NCI-H526 (cell line): Measurements from ENCODE around the gene CDH4.

Source experiments
- DNase-seq, 2 experiments: peaks; one replicate each; lab custom pipeline; 2025; lab: John Stamatoyannopoulos, UW

CDH4 gene

GRCh38 chr20:61251529-61252393 is at the start of gene CDH4:
Gene CDH4, plus strand, starts transcription at chr20:61252261.
- DNase-seq = peak in 1 of 2 experiments; percentile 70

- no peak for DNase-seq
Measured at GRCh38 chr20:61203320-61203719, 48.7 kb upstream of the CDH4 start.

- no peak for DNase-seq
Measured at GRCh38 chr20:61204206-61204605, 47.9 kb upstream of the CDH4 start.

- DNase-seq = no peak
Measured at GRCh38 chr20:61205769-61206168, 46.3 kb upstream of the CDH4 start.

GRCh38 chr20:61210862-61211261 is 41.2 kb upstream of the CDH4 start:
- DNase-seq = no peak

GRCh38 chr20:61217848-61218247 is 34.2 kb upstream of the CDH4 start:
- DNase-seq = no peak

GRCh38 chr20:61219021-61219431 is 33.0 kb upstream of the CDH4 start:
- DNase-seq = no peak

GRCh38 chr20:61220131-61220530 is 31.9 kb upstream of the CDH4 start:
- DNase-seq = no peak

- no peak for DNase-seq
Measured at GRCh38 chr20:61220626-61221325, 31.3 kb upstream of the CDH4 start.

- DNase-seq = no peak
Measured at GRCh38 chr20:61222699-61223098, 29.4 kb upstream of the CDH4 start.

GRCh38 chr20:61223121-61223520 is 28.9 kb upstream of the CDH4 start:
- DNase-seq = no peak

- no peak for DNase-seq
Measured at GRCh38 chr20:61230166-61230565, 21.9 kb upstream of the CDH4 start.

- no peak for DNase-seq
Measured at GRCh38 chr20:61233590-61233989, 18.5 kb upstream of the CDH4 start.

GRCh38 chr20:61234224-61234890 is 17.7 kb upstream of the CDH4 start:
- DNase-seq = no peak

GRCh38 chr20:61236713-61237112 is 15.3 kb upstream of the CDH4 start:
- DNase-seq = peak; percentile 87 to 91

GRCh38 chr20:61238813-61239212 is 13.2 kb upstream of the CDH4 start:
- no peak for DNase-seq

GRCh38 chr20:61240814-61241213 is 11.2 kb upstream of the CDH4 start:
- DNase-seq = no peak

GRCh38 chr20:61244213-61244612 is 7.8 kb upstream of the CDH4 start:
- DNase-seq = no peak

GRCh38 chr20:61246269-61246668 is 5.8 kb upstream of the CDH4 start:
- no peak for DNase-seq

GRCh38 chr20:61249626-61250025 is 2.4 kb upstream of the CDH4 start:
- no peak for DNase-seq

GRCh38 chr20:61252601-61253263 is 671 bp downstream of the CDH4 start:
- DNase-seq = peak in 1 of 2 experiments; percentile 69

- DNase-seq = peak in 1 of 2 experiments; percentile 50
Measured at GRCh38 chr20:61253264-61253639, 1.2 kb downstream of the CDH4 start.
